ENCODE measurements around the gene MAP3K5.
A peak's percentile ranks its signal among the peaks of the same experiment; 100 is the strongest.

The MAP3K5 gene

DNA sequence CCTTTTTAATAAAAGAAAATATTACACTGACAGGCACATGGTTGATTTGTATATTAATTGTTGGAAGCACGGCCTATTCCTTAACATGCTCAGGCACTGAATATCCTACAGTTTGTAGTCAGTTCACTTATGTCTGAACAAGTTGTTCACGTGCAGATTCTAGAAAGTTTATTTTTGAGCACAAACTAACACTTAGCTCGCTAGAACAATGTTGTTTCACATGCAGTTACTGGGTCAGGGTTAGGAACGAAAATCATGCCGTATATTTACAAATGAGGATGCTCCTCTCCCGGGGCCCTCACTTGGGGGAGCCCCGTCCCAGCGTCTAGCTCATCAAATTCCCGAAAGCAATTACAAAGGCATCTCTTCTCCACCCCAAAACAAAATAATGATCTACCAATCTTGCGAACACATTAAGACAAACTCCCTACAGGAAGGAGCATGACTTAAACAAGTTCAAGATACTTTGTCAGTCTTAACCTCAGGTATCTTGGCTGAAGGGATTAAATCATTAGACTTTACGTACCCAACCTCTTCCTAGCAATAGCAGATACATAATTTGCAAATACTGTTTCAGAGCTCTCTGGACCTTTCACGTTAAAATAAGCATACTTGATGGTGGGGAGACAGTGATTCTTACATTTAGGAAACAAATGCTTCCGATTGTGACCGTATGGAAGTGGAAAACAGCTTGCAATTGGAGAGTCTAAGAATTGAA, 243.5 kb downstream of the MAP3K5 start:
- H3K27ac ChIP-seq: no peak overlapping the region
- TF ChIP-seq CTCF (conservative IDR thresholded peaks at IDR 0.05; ENCODE audit: low read depth): no peak
- ChIA-PET POLR2A (ENCODE audit: low non-redundant PET) (no interaction called here), CTCF (interaction anchor here (0.5 to 0.7 kb wide), 4 partner anchors 30 to 374 kb away, joined by 3 to 8 read pairs (median 5); partner anchors contain the start of gene SLC35D3)
- peak; percentile 7 for DNase-seq (ENCODE audit: low spot score)

DNA sequence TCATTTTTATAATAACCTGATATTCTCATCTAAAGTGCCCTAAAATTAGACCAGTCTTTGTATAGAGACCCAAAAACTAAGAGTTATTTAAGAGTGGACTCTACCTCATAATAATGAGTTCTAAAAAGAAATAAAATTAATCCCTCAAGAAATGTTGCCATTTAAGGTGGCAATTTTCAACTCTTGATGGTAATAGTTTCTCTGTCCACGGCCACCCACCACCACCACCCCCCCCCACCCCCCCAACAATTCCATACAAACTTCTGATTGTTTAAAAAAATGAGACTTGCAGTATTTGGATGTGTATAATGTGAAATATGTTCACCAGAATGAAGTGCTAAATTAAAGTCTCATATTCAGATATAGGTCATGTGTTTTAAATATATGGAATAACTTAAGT, 244.4 kb downstream of the MAP3K5 start:
- ChIA-PET POLR2A (ENCODE audit: low non-redundant PET) (no interaction called here), CTCF (interaction anchor here (0.6 to 0.7 kb wide), 4 partner anchors 132 to 714 kb away, joined by 3 to 4 read pairs (median 4); no protein-coding TSS in a partner anchor)
- no peak overlapping the region for H3K27ac ChIP-seq
- TF ChIP-seq CTCF (conservative IDR thresholded peaks at IDR 0.05; ENCODE audit: low read depth): no peak
- DNase-seq (ENCODE audit: low spot score): no peak

DNA sequence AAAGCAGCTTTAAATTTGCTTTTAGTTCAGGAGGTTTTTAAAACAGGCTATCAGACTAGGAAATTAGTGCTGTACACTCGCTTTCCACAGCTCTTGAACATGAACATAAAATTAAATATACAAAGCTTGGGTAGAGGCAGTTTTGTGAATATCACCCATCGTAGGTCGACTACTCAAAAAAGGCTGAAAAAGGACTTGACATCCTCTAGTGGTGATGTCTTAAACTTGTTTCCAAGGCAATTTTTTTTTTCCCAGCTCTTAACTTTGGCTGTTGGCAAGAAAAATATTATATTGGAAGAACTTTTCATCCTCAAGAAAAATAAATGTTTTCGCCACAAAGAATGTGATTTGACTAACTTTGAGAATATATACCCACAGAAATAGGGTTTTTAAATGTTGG, 244.9 kb downstream of the MAP3K5 start:
- ChIA-PET POLR2A (ENCODE audit: low non-redundant PET) (no interaction called here), CTCF (interaction anchor here (0.6 to 1.0 kb wide), 10 partner anchors 16 to 728 kb away, joined by 3 to 5 read pairs (median 4); no protein-coding TSS in a partner anchor)
- no peak overlapping the region for H3K27ac ChIP-seq
- peak; percentile 61 for TF ChIP-seq CTCF (conservative IDR thresholded peaks at IDR 0.05; ENCODE audit: low read depth)
- peak; percentile 41 for DNase-seq (ENCODE audit: low spot score)

DNA sequence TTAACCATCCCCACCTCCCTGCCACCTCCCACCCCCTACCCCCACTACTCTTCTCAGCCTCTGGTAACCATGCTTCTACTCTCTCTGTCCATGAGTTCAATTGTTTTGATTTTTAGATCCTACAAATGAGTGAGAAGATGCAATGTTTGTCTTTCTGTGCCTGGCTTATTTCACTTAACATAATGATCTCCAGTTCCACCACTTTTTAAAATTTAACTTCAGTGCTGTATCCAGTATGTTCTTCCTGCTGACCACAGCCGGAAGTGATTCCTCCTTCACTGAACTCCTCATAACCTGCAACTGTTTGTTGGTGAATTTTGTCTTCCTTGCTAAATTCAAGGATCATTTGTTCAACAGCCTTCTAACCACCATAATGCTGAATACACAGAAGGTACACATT, 245.9 kb downstream of the MAP3K5 start:
- POLR2A ChIA-PET (ENCODE audit: low non-redundant PET): no interaction called here
- no peak overlapping the region for H3K27ac ChIP-seq
- TF ChIP-seq CTCF (conservative IDR thresholded peaks at IDR 0.05; ENCODE audit: low read depth): no peak
- CTCF ChIA-PET: no interaction called here
- no peak for DNase-seq (ENCODE audit: low spot score)

GRCh38 chr6:136544326-136544725, 248.0 kb downstream of the MAP3K5 start:
- ChIA-PET CTCF (no interaction called here), POLR2A (ENCODE audit: low non-redundant PET) (no interaction called here)
- H3K27ac ChIP-seq: no peak overlapping the region
- no peak for TF ChIP-seq CTCF (conservative IDR thresholded peaks at IDR 0.05; ENCODE audit: low read depth)
- DNase-seq (ENCODE audit: low spot score): no peak

- no peak for TF ChIP-seq CTCF (conservative IDR thresholded peaks at IDR 0.05; ENCODE audit: low read depth)
- CTCF ChIA-PET: interaction anchor here (0.6 to 0.9 kb wide), 2 partner anchors 9 to 624 kb away, joined by 3 to 4 read pairs; partner anchors contain the start of gene MAP7
- no peak for DNase-seq (ENCODE audit: low spot score)
- no peak overlapping the region for H3K27ac ChIP-seq
- POLR2A ChIA-PET (ENCODE audit: low non-redundant PET): no interaction called here
These were observed 250.9 kb downstream of the MAP3K5 start for GRCh38 chr6:136541395-136541794.
